NCI-H446 treated with DMSO at 0.1 percent for 48 hours (cell line): ENCODE results near the gene SDHAF2.
"Not testable (repeated sequence)": the region's sequence is repeated elsewhere in the genome, so short reads cannot be mapped to it uniquely, and the experiment has no call there.

ENCODE experiments used
- DNase-seq: peaks from one replicate; lab custom pipeline; 2025; lab: John Stamatoyannopoulos, UW

SDHAF2 gene

GRCh38 chr11:61425367-61426131, 4.4 kb upstream of the SDHAF2 start:
- no peak for DNase-seq

DNA sequence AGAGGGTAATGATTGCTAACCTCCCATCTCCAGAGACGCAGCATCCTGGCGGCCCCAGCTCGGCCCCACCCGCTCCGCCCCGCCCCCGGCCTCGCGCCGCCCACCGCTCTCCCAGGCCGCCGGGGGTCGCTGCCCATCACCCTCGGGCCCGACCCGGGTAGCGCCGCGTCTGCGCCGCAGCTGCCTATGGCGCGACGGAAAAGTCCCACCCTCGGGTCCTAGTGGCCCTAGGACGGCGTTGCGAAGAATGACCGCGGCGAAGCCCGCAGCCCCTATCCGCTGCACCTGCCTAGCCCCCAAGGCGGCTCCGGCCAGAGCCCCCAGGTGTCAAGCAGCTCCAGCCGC, 606 bp upstream of the SDHAF2 start:
- no peak for DNase-seq

- not testable (repeated sequence) for DNase-seq
Observed at GRCh38 chr11:61430839-61431238, 915 bp downstream of the SDHAF2 start.

GRCh38 chr11:61437496-61437895, 7.6 kb downstream of the SDHAF2 start:
- DNase-seq: no peak

DNA sequence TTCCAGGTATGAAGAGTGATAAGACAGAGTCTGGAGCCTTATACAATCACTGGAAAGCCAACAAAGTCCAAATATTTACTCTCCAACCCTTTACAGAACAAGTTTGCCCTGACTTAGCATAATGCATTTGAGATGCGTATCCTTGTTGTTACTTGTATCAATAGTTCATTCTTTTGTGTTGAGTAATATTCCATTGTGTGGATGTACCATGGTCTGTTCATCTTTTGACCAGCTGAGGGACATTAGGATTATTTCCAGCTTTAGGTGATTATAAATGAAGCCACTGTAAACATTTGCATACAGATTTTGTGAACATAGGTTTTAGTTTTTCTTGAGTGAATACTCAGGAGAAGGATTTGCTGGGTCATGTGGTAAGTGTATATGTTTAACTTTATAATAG, 9.7 kb downstream of the SDHAF2 start:
- no peak for DNase-seq

DNA sequence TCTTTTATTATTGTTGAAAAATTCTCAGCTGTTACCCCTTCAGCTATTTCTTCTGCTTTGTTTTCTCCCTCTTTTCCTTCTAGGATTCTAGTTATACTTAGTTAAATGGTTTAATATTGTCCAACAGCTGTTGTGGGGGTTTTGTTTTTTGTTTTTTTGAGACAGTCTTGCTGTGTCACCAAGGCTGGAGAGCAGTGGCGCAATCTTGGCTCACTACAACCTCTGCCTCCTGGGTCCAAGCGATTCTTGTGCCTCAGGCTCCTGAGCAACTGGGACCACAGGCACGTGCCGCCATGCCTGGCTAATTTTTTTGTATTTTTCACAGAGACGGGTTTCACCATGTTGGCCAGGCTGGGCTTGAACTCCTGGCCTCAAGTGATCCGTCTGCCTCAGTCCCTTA, 12.7 kb downstream of the SDHAF2 start:
- DNase-seq: no peak

DNA sequence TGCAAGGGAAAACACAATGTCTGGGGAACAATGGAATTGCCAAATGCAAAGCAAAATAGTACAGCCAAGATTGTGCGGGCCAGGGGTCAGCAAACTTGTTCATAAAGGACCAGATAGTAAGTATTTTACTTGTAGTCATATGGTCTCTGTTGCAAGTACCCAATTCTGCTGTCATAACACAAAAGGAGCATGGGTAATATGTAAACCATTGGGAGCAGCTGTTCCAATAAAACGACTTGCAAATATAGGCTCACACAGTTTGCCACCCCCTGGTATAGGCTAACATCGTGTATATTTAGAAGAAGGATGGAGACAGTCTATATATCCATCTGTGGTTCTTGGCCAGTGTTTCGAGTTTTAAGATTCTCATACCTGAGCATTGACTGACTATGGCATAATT, 15.6 kb downstream of the SDHAF2 start:
- no peak for DNase-seq

- peak; percentile 64 for DNase-seq
Observed at GRCh38 chr11:61446211-61446651, 16.3 kb downstream of the SDHAF2 start.

GRCh38 chr11:61447601-61448551, 18.0 kb downstream of the SDHAF2 start:
- DNase-seq: no peak

DNA sequence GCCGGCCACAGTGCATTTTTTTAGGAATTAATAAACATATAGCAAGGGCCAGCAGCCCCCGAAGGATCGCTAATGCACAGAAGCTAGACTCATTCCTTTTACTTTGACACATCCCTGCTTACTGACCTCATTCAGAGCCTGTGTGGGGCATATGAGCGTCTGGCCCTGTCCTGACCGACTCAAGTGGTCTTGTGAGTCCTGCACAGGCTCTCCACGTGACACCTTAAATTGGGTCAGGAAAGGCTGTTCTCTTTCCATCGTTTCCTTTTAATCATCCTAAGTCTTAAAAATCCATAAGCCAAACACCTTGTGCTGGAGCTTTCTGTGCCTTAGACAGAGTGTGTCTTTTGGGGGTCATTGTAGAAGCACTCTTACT, 18.6 kb downstream of the SDHAF2 start:
- no peak for DNase-seq

- no peak for DNase-seq
Observed at GRCh38 chr11:61452825-61453224, 22.9 kb downstream of the SDHAF2 start.

DNA sequence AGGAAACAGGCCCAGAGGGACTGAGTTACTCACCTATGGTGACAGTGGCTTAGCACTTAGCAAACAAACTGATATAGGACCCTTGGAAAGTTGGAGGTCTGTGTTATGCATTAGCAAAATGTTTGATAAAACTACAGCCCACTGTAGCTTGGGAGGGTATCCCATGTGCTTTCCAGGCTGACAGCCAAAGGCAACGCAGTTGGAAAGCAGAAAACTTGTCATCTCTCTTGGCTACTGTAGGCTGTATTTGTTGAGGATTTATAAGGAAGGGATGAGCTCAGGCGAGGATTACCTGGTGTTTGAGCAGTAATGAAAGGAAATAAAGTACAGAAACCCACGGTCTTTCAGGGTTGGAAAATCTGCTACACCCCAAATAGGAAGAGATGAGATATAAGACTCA, 23.8 kb downstream of the SDHAF2 start:
- DNase-seq: no peak

DNA sequence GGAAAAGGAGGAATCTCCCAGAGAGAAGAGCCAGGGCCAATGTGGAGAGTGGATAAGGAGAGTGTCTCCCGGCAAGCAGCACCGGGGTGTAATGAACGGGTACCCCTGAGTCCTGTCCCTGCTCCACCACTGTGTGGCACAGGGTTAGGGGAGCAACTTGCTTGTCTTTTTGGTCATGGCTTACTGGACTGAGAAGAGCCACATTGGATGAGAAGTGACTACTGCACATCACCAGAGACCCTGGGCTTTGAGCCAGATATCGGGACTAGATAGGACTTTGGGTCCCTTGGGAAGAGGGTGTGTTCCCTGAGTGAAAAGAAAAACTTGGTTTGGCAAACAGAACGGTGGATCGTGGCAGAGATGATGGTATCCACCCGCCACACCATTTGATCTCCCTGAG, 24.6 kb downstream of the SDHAF2 start:
- no peak for DNase-seq

- DNase-seq: peak; percentile 88
Observed at GRCh38 chr11:61460474-61460881, 30.6 kb downstream of the SDHAF2 start.

DNA sequence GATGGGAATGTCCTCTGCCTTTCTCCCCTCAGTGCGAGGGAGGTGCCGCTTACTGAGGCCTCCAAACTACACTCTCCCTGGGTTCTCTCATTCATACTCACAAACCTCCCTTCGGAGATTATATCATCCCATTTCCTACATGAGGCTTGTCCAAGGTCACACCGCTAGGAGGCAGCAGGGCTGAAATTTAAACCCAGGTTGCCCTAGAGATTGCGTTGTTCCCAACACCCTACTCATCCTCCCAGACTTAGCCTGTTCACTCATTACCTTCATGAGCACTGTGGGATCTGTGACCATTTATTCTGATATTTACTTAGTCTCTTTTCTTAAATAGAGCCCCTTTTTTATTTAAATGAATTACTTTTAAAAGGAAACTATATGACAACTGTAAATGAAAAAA, 31.1 kb downstream of the SDHAF2 start:
- DNase-seq: no peak

DNA sequence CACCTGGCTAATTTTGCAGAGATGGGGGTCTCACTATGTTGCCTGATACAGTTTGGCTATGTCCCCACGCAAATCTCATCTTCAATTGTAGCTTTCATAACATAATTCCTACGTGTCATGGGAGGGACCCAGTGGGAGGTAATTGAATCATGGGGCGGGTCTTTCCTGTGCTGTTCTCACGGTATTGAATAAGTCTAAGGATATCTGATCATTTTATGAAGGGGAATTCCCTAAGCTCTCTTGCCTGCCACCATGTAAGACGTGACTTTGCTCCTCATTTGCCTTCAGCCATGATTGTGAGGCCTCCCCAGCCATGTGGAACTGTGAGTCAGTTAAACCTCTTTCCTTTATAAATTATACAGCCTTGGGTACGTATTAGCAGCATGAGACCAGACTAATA, 37.7 kb downstream of the SDHAF2 start:
- not testable (repeated sequence) for DNase-seq

DNA sequence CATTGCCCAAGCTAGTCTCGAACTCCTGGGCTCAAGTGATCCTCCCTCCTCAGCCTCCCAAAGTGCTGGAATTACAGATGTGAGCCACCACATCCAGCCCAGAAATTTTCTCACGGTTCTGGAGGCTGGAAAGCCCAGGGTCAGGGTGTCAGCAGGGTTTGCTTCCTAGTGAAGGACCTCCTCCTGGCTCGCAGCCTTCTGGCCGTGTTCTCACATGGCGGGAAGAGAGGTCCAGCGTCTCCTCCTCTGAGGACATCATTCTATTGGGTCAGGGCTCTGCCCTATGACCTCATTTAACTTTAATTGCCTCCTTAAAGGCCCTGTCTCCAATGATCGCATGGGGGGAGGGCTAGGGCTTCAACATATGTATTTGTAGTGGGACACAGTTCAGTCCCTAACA, 38.1 kb downstream of the SDHAF2 start:
- DNase-seq: no peak

- no peak for DNase-seq
Observed at GRCh38 chr11:61472282-61472681, 42.4 kb downstream of the SDHAF2 start.

GRCh38 chr11:61472868-61473267, 42.9 kb downstream of the SDHAF2 start:
- DNase-seq: peak; percentile 92

GRCh38 chr11:61473370-61474012, 43.6 kb downstream of the SDHAF2 start:
- no peak for DNase-seq

DNA sequence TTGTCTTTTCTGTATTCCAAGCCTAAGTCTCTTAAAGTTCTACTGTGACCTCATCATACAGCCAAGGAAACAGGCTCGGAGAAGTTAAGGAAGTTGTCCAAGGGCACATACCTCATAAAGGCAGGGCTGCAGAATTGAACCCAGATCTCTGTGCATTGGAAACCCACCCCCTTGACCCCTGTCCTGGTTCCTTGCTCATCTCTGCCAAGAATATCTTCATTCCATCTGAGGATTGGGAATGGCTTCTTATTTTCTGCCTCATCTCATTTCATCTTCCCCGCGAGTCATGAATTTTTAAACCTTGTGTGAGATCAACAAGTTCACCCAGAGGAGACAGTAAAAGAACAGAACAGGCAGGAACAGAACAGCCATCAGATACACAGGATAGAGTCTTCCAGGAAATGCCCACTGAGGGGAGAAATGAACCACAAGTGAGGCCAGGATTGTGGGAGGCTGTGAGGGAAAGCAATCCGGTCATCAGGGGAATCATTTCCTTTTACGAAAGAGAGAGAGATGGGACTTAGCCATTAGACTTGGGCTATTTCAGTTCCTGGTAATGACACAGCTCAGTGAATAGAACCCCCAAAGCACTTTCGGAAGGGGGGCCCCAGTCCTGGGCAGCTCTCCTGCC, 44.2 kb downstream of the SDHAF2 start:
- DNase-seq: no peak

DNA sequence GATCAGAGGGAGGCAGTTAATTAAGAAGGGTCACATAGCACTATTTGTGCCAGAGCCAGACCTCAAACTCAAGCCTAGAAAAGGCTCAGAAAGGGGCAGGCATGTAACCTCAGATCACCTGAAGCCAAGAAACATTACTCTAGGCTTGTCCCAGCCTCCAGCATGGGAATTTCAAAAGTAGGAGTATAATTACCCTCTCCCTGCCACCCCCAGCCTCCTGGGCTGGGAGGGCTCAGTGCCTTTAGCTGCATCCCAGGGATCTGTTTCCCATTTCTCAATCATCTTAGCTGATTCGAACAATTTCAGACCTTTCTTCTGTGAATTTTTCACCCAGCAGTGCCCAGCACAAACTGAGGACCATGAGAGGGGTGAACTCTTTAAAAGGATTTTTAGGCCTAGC, 45.5 kb downstream of the SDHAF2 start:
- DNase-seq: no peak
